GM18526 (cell line): ENCODE results near the gene GRK5.

Experiments
- POLR2A ChIP-seq: IDR thresholded peaks from 3 replicates; pipeline ENCODE4 v1.6.1; 2011; ENCODE audit not compliant: insufficient read length; ENCODE audit errors: extremely low read depth

The GRK5 gene

DNA sequence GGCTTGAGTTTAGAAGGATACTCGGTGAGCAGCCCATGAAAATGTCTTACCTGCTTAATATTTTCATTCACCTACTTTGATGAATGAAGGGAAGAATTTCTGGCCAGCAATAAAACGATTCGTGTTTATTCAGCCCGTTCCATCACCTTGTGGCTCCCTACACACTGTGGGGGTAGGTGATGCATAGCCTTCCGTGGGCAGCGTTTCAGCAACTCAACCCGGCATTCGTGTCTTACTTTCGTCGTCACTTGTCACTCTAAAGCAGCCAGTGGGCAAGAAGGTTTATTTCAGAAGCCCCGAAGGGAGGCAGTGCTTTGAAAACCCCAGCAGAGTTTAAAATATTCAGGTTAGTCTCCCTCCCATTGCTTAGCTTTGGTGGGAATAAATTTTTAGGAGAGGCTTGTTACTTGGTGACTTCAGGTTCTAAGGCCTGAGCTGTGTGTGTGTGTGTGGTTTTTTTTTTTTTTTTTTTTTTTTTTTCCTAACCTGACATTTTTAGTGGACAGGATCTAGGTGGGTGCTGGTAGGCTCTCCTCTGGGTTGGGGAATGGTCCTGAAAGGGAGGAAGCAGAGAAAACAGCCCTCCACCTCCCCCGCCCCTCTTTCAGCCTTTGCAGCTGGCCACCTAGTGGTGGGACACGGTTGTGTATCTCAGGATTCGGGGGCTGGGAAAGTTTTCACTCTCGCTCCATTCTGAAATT is 1.8 kb downstream of the GRK5 start:
- no peak for TF ChIP-seq POLR2A

DNA sequence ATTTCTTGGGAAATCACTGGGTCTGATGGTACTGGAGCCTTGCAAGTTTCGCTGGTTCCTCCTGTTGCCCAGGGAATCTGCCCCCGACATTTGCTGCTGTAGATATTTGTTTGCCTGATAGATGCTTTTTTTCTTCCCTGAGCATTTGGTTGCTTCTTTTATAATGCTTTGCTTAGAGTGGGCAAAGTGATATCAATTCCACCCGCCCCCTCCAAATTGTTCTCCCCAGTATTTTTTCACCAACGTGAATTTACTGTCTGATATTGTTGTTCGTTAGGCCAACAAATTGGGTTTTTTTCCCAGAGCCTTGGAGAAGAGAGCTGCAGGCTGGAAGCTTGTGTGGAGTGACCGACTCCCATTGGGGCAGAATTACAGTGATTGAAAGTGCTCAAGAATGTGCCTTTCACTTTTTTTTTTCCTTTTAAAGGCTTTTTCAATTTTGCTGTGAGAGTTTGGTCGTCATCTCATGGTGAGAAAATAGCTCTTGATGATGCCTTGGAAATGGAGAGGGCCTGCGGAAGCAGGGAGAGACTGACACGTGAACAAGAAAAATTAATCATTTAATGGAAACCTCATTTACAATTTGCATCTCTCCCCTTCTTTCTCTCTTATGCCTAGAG is 2.5 kb downstream of the GRK5 start:
- no peak for TF ChIP-seq POLR2A

DNA sequence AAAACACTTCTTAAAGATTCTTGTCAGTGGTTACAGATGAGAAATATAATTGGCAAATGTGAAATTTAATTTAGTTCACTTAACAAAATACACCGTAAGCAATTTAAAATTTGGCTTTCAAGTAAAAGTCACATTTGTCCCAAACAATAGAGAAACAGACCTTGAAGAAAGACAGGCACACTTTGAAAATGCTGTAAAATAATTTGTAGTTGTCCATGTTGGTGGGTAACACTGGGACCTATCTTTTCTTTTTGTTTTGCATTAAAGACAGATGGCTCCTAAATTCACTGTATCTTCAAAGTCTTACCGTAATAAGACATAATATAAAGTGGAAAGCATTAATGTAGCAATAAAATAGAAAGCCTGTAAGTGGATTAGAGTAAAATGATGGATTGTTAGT is 3.3 kb downstream of the GRK5 start:
- TF ChIP-seq POLR2A: no peak

DNA sequence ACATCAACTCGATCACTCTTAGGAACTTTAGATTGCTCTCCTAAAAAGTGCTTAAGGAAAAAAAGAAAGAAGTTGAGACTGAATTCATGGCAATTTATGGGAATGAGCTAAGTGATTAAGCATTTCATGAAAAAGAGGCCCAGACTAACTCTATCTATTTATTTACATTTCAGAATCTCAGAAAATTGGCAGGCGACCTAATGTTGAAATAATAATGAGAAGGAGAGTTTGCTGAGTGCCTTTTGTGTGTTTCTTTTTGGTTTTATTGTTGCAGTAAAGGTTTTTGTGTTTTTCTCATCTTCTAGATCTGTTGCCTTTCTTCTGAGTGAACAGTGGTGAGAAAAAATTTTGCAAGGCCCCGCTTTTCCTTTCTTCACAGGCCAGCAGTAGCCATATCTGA is 3.8 kb downstream of the GRK5 start:
- TF ChIP-seq POLR2A: no peak

DNA sequence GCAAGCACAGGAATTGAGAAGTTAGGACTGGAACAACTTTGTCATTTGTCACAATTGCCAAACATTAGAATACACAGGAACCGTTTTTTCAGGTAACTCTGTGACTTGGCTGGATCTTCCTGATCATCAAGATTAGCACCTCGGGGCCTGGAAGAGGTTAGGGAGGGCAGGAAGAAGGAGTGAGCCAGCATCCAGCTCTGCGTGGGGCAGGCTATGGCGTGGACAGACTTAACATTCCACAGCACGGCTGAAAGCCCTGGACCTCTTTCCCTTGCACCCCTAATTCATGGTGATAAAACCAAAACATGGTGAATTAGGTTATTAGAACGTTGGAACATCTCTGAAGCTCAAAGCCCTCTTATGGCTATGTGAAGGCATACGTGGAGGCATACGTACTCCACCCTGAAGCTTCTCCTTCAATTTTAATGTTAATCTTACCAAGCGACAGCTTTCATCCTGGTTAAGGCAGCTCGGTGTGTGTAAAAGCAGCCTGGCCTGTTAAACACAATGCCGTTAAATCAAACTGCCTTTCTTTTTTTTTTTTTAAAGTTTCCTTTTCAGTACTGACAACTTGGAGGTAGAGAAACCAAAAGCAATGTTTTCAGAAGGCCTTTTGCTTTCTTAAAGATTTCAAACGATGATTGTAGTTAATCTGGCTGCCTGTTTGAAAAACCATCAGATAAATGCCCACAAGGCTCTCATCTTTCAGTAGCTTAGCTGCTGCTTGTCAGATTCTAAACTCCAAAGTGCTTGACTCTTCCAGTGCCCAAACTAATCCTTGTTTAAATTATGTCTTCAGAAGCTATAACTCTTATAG is 4.5 kb downstream of the GRK5 start:
- no peak for TF ChIP-seq POLR2A

DNA sequence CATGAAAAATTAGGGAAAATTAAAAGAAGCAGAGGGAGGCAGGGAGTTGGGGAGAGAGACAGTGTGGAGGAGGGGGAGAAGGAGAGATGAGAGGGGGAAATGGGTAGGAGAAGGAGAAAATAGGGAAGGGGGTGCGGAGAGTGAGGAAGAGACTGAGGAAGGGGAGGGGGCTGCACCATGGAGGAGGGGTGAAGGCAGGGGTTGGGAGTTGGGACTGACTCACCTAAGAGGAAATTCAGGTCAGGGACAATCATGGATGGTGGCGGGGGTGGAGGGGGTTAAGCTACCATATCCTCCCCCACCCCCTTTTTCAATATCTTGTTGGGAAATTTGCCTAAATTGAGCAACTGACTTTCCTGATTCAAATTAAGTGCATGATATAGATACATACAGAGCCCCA is 8.0 kb downstream of the GRK5 start:
- no peak for TF ChIP-seq POLR2A

DNA sequence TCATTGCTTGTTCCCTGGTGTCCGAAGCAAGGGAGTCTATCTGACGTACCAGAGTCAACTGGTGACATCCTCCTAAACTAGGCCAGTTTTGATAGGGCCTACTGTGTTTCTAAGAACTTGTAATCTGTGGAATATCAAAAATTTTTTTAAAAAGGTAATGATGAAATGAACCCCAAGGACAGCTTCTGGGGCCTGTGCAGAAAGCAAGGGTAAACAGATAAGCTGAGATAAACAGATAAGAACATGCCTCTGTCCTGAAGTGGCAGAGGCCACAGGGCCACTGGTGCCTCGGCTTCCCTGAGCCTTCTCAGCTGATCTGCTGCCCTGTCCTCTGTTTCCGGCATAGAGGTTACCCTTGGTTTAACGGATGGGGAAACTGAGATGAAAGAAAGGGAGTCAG is 8.8 kb downstream of the GRK5 start:
- TF ChIP-seq POLR2A: no peak

DNA sequence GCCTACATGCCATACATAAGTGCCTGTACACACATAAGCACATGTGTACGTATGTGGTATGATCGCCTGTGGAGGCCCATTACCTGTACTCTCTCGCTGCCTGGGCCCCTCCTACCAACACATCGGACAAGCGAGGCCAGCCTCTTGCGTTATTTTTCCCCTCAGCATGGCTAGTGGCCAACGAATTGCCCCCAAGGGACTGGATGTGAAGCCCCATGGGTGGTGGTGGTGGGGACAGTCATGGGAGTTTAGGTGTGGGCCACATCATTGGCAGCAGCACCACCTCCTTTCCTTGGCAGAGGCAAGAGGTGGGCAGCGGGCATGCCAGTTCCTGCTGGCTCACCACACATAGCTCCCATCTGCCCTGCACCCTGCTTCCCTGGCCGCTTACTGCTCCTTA is 10.0 kb downstream of the GRK5 start:
- TF ChIP-seq POLR2A: no peak

DNA sequence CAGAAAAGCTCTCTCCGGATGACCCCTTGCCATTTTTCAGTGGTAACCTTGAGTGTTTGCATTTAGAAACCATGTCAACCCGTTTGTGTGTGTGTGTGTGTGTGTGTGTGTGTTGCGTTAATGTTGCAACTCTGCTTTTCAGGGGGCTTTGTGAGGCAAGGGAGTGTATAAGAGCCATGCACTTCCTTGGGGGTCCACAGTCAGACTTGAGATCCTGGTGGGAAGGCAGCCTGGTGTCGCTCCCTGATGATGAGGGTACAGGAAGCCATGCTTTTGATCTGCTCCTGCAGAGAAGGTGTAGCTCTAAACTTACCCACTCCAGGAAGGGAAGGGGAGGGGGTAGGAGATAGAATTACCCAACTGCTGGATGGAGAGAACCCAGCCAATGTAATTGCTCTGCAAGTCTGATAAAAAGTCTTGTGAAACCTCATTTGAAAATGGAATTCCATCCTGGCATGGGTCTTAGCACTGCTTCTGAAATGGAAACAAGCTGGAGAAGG is 10.7 kb downstream of the GRK5 start:
- no peak for TF ChIP-seq POLR2A

DNA sequence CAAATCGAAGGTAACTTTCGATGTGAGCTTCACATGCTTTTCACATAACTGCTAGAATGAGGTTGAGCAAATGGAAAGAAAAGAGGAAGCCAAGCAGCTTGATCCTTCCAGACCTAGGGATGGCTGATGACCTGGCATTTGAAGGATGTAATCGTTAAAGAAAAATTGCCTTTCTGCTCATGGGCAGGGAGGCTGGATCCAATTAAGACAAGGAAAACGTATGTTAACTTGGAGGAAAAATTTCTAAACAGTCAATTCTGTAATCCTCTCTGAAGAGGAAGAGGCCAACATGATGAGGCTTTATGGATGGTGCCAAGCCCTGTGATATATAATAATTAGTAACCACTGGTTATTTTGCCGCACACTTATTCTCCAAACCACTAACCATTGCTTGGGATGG is 12.5 kb downstream of the GRK5 start:
- no peak for TF ChIP-seq POLR2A

DNA sequence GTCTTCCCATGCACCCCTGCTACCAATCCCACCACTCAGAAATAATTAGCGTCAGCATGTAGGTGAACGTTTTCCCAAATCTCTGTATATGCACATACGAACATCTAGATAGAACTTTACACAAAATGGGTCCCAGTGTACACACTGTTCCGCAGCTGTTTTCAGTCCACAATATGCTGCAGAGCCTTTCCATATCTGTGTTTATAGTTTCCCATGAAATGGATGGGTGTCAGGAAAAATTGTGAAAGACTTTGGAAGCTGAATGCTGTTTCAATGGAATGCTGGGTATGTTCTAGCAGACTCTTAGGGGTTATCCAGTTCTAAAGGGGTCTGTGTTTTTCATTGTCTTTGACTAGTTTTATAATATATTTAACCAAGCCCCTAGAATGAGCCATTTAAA is 13.8 kb downstream of the GRK5 start:
- TF ChIP-seq POLR2A: no peak

DNA sequence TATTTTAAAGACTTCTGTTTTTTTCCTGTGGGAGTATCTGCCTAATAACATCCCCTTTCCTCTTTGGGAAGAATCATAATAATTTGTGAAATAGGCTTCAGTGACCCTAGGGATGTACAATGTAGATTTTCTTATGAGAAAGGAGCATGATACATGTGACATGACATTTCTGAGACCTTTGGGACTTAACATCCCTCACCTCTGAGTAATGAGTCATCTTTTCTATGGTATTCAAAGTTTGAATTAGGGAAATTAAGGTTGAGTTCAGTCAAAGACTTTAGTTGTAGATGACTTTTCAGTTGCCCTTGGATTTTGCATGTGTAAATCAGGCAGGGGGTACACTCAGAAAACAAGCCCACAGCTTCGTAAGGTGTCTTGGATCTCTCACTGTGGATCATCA is 14.3 kb downstream of the GRK5 start:
- TF ChIP-seq POLR2A: no peak

DNA sequence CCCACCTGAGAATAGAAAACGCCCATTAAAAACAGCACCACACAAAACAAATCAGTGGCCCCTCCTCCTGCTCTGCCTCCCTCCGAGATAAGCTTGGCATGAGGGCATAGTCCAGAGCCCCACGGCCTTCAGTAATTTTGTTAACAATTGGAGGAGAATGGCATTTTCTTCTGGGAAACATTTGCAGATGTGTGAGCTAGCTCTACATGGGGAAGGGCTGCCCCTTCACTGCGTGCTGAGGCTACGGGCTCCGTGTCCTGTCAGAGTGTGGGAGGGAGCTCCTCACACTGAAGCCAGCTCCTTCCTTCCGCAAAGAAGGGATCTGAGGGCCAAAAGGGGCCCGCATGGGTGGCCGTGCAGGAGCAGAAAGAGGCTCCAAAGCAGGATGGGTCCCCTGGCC is 15.2 kb downstream of the GRK5 start:
- TF ChIP-seq POLR2A: no peak

DNA sequence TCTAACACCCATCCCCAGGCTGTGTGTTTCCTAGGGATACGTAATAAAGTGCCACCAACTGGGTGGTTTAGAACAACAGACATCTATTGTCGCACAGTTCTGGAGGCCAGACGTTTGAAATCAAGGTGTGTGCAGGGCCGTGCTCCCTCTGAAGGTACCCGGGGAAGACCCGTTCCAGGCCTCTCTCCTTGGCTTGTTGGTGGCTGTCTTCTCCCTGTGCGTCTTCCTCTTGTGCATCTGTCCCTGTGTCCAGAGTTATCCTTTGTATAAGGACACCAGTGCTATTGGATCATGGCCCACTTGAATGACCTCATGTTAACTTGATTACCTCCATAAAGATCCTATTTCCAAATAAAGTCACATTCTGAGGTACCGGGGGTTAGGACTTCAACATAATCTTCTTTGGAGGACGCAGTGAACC is 15.6 kb downstream of the GRK5 start:
- no peak for TF ChIP-seq POLR2A

DNA sequence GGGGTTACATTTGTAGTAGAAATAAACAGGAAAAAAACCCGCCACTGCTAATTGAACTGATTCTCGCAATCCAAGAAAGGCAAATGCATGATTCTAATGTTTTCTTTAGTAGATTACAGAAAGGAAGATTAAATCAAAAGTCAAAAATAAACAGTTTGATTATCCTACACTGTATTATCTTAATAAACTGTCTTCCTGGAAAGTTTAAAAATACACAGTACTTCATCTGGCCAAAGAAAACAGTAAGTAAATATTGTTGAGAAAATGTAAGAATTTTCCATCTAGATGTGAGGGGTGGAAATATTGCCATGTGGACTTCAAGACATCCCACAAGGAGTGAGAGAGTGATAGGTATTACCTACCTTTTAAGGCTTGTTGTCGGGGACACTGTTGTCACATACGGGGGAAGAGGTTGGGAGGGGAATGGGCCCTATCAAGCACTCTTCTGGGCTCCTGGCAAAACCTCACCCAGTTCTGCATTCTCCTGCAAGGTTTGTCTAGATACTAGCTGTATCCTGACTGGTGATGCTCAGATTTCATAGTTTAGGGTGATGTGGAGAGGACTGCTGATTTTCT is 17.8 kb downstream of the GRK5 start:
- no peak for TF ChIP-seq POLR2A

DNA sequence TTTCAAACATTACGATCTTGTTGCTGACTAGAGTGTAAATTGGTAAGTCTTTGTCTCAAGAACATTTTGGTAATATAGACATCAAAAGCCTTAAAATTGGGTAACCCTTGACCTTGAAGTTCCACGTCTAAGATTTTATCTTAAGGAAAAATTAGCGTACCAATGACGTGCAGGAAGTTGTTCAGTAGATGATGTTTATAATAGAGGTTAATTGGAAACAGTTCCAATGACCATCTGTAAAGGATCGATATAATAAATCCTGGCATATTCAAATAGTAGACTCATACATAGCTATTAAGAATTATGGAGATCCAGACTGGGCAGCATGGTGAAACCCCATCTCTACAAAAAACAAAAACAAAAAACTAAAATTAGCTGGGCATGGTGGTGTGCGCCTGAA is 20.5 kb downstream of the GRK5 start:
- no peak for TF ChIP-seq POLR2A
